ENCODE measurements around the gene TTYH1.

GRCh38 chr19:54456423-54457373 lies 41.4 kb downstream of the TTYH1 start:
- TF ChIP-seq, protein P1, sequence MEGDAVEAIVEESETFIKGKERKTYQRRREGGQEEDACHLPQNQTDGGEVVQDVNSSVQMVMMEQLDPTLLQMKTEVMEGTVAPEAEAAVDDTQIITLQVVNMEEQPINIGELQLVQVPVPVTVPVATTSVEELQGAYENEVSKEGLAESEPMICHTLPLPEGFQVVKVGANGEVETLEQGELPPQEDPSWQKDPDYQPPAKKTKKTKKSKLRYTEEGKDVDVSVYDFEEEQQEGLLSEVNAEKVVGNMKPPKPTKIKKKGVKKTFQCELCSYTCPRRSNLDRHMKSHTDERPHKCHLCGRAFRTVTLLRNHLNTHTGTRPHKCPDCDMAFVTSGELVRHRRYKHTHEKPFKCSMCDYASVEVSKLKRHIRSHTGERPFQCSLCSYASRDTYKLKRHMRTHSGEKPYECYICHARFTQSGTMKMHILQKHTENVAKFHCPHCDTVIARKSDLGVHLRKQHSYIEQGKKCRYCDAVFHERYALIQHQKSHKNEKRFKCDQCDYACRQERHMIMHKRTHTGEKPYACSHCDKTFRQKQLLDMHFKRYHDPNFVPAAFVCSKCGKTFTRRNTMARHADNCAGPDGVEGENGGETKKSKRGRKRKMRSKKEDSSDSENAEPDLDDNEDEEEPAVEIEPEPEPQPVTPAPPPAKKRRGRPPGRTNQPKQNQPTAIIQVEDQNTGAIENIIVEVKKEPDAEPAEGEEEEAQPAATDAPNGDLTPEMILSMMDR (IDR thresholded peaks at IDR 0.05; ENCODE audit: low read depth, low read length): no peak
- TF ChIP-seq EZH2phosphoT487 (IDR thresholded peaks at IDR 0.05; ENCODE audit: low read depth): no peak
